Stimulated activated CD4-positive, alpha-beta T cell treated with anti-CD3 and anti-CD28 coated beads, Interleukin-2, amount 100 ng/mL, for 24 hours (primary cell): ENCODE results near the gene SYT2.
"Not testable (repeated sequence)": the region's sequence is repeated elsewhere in the genome, so short reads cannot be mapped to it uniquely, and the experiment has no call there.

Experiments
- DNase-seq, 2 donors: peaks; one replicate each; pipeline ENCODE4 v3.0.0-alpha.2; 2020

Gene SYT2

GRCh38 chr1:202588503-202589189, 121.6 kb downstream of the SYT2 start:
- no peak for DNase-seq

- DNase-seq, result no peak
Measured at GRCh38 chr1:202587859-202588485, 122.3 kb downstream of the SYT2 start.

- no peak for DNase-seq
Measured at GRCh38 chr1:202586871-202587270, 123.4 kb downstream of the SYT2 start.

GRCh38 chr1:202586018-202586821, 124.0 kb downstream of the SYT2 start:
- no peak for DNase-seq

GRCh38 chr1:202585590-202585933, 124.7 kb downstream of the SYT2 start:
- no peak for DNase-seq

GRCh38 chr1:202584707-202585589, 125.3 kb downstream of the SYT2 start:
- DNase-seq, result no peak

GRCh38 chr1:202582350-202582749, 127.9 kb downstream of the SYT2 start:
- not testable (repeated sequence) for DNase-seq

GRCh38 chr1:202580619-202581018, 129.6 kb downstream of the SYT2 start:
- no peak for DNase-seq

- DNase-seq, result no peak
Measured at GRCh38 chr1:202579806-202580205, 130.4 kb downstream of the SYT2 start.

GRCh38 chr1:202578565-202578964, 131.7 kb downstream of the SYT2 start:
- no peak for DNase-seq

GRCh38 chr1:202578001-202578504, 132.2 kb downstream of the SYT2 start:
- no peak for DNase-seq

- no peak for DNase-seq
Measured at GRCh38 chr1:202577381-202577780, 132.9 kb downstream of the SYT2 start.

- no peak for DNase-seq
Measured at GRCh38 chr1:202576816-202577215, 133.4 kb downstream of the SYT2 start.

- no peak for DNase-seq
Measured at GRCh38 chr1:202575918-202576653, 134.2 kb downstream of the SYT2 start.

- DNase-seq, result no peak
Measured at GRCh38 chr1:202572867-202573266, 137.4 kb downstream of the SYT2 start.

- DNase-seq, result peak in 1 of 2 donors; percentile 8
Measured at GRCh38 chr1:202571719-202572339, 138.4 kb downstream of the SYT2 start.

- no peak for DNase-seq
Measured at GRCh38 chr1:202569393-202570322, 140.6 kb downstream of the SYT2 start.

- DNase-seq, result no peak
Measured at GRCh38 chr1:202568826-202569225, 141.4 kb downstream of the SYT2 start.

GRCh38 chr1:202568410-202568809, 141.8 kb downstream of the SYT2 start:
- DNase-seq, result no peak

GRCh38 chr1:202567738-202568137, 142.5 kb downstream of the SYT2 start:
- DNase-seq, result no peak
